GM23248 (cell line): ENCODE data around the gene SLC17A1.

ENCODE experiments used
- EZH2 ChIP-seq: fragments of 200-600 bp; sonication (generic); IDR thresholded peaks from 2 replicates; pipeline ENCODE4 v1.6.1; 2018; ENCODE audit warnings: antibody characterized with exemption, mild to moderate bottlenecking; ENCODE audit not compliant: insufficient read depth, poor library complexity, severe bottlenecking
- EZH2phosphoT487 ChIP-seq: fragments of 200-600 bp; sonication (generic); IDR thresholded peaks from 2 replicates; pipeline ENCODE4 v1.6.1; 2018; ENCODE audit warnings: antibody characterized with exemption, moderate library complexity, mild to moderate bottlenecking, low read depth; ENCODE audit not compliant: insufficient read depth

DNA sequence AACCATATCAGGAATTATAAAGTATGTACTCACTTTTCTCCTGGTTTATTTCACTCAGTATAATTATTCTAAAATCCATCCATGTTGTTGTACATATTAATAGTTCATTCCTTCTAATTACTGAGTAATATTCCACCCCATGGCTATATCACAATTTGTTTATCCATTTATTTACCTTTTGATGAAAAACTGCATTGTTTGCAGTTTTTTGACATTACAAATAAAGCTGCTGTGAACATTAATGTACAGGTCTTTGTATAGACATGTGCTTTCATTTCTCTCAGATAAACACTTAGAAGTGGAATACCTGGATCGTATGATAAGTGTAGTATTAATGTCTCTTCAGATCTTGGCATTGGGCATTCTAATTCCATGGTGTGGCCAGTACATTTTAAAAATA is 38.0 kb upstream of the SLC17A1 start:
- no peak for TF ChIP-seq EZH2
- no peak for TF ChIP-seq EZH2phosphoT487
